Ectodermal cell (in vitro differentiated cells): ENCODE data around the gene SCRN2.

Experiments
- H3K27ac ChIP-seq: 2 replicates; pipeline ENCODE4 v1.7.0; 2013; ENCODE audit warnings: mild to moderate bottlenecking, low read depth, low read length; ENCODE audit not compliant: insufficient read depth, poor library complexity, severe bottlenecking
- H3K27me3 ChIP-seq: 2 replicates; pipeline ENCODE4 v1.7.0; 2013; ENCODE audit warnings: mild to moderate bottlenecking, low read length; ENCODE audit not compliant: insufficient read depth, control insufficient read depth, poor library complexity, severe bottlenecking
- H3K36me3 ChIP-seq: one replicate; pipeline ENCODE4 v1.7.0; 2013; ENCODE audit warnings: low read length; ENCODE audit not compliant: control insufficient read depth, insufficient read depth
- H3K4me1 ChIP-seq: one replicate; pipeline ENCODE4 v1.7.0; 2013; ENCODE audit warnings: low read length; ENCODE audit not compliant: control insufficient read depth, insufficient read depth
- H3K4me3 ChIP-seq: 2 replicates; pipeline ENCODE4 v1.7.0; 2013; ENCODE audit warnings: low read depth, low read length, control low read depth; ENCODE audit not compliant: insufficient read depth
- H3K9me3 ChIP-seq: 2 replicates; pipeline ENCODE4 v1.7.0; 2013; ENCODE audit warnings: mild to moderate bottlenecking, low read length, moderate library complexity; ENCODE audit not compliant: control insufficient read depth
- WGBS, 2 experiments: methylation state at CpG; one replicate each; pipeline ENCODE4 v1.1.7; 2013; ENCODE audit warnings: missing lambda C conversion rate in 2 of 2; 5-methylcytosine and 5-hydroxymethylcytosine counted together

SCRN2 gene

DNA sequence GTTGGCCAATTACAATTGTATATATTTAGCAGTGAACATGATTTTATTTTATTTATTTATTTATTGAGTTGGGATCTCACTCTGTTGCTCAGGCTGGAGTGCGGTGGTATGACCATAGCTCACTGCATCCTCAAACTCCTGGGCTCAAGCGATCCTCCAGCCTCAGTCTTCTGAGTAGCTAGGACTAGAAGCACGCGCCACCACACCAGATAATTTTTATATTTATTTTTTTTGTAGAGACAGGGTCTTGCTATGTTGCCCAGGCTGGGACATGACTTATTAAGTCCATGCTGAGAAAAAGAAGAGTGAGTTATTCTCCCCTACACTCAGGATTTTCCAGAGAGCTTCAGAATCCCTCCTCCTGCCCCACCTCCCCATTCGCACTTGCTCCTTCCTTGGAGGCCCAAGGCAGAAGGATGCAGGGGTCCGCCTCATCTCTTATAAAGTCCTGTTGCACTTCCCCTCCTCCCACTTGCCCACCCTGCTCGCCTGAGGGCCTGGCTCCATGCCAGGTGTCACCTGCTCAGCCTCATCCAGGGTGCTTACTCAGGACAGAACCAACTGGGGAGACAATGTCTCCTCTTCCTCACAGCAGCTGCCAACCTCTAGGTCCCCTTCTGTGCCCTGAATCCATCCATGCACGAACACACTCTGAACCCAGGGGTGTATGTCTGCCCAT is 38.8 kb upstream of the SCRN2 start:
- H3K36me3 ChIP-seq: no peaks in the 10 kb centered on the region
- H3K27ac ChIP-seq: no peak overlapping the region
- no peaks in the 10 kb centered on the region for H3K27me3 ChIP-seq
- H3K4me3 ChIP-seq: no peak overlapping the region
- peaks cover 24% of the 10 kb centered on the region for H3K4me1 ChIP-seq
- no peaks in the 10 kb centered on the region for H3K9me3 ChIP-seq
- WGBS, 2 experiments: 90 to 95% methylated on average over 6 to 8 of the region's 8 CpGs

DNA sequence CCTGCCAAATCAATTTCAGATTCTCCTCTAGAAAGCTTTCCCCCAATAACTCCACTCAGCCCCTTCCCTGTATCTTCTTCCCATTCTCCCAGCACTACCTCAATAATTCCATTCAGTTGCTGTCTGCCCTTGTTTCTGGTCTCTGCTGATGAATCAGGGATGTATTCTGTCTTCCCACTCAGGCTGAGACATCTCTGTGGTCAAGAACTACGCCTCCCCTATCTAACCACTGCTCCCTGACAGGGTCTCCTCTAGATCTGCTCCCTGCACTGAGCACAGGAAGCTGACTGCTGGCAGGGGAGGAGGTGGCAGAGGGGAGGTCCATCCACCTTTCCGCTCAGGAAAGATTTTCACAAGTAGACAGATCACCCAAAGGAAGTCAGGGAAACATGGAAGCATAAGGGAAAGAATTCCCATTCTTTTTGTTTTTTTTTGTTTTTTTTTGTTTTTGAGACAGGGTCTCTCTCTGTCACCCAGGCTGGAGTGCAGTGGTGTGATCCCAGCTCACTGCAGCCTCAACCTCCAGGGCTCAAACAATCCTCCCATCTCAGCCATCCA is 38.0 kb upstream of the SCRN2 start:
- Histone ChIP-seq H3K4me1 (peaks cover 29% of the 10 kb centered on the region), H3K4me3 (no peak overlapping the region), H3K27ac (no peak overlapping the region), H3K27me3 (no peaks in the 10 kb centered on the region), H3K36me3 (no peaks in the 10 kb centered on the region), H3K9me3 (no peaks in the 10 kb centered on the region)
- 78 to 84% methylated on average over 2 of the region's 2 CpGs for WGBS, 2 experiments

DNA sequence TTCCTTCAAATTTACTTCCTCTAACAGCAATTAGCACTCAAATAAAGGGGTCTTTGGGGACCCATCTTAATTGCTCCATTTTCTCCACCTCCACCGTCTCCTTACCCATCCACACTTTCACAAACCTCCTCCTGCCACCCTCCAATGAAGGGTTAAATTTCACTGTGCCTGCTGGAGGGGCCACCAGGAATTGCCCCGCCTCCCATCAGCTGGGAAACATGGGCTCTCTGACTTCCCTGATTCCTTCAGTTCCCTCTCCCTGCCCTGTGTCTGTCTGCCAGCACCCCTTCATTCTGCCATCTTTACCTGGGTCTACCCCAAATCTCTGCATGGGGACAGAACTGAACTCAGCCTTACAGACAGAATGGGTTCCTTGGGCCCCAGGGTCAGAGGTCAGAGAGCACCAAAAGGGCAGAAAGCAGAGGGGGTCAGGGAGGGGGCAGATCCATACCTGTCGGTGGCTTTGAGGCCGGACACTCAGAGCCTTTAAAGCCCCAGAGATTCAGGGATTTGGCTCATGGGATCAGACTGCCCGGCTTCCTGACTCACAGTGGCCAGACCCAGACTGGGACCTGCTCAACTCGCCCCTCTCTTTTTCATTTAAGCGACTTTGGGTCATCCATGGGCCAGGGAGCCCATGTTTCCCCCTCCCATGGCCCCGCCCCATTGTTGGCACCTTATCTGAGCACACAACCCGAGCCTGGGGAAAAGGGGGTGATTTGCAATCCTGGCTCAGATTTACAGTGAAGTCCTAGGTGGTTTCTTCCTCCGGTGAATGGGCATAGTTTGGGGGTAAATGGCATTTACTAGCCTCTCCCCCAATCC is 37.3 kb upstream of the SCRN2 start:
- H3K27ac ChIP-seq: no peak overlapping the region
- no peaks in the 10 kb centered on the region for H3K9me3 ChIP-seq
- H3K27me3 ChIP-seq: no peaks in the 10 kb centered on the region
- 65 to 68% methylated on average over 10 of the region's 10 CpGs for WGBS, 2 experiments
- no peak overlapping the region for H3K4me3 ChIP-seq
- H3K36me3 ChIP-seq: no peaks in the 10 kb centered on the region
- peaks cover 32% of the 10 kb centered on the region for H3K4me1 ChIP-seq

GRCh38 chr17:47877368-47878034 is 36.4 kb upstream of the SCRN2 start:
- no peaks in the 10 kb centered on the region for H3K36me3 ChIP-seq
- H3K27me3 ChIP-seq: peaks cover 2% of the 10 kb centered on the region
- H3K4me3 ChIP-seq: no peak overlapping the region
- WGBS, 2 experiments: 77 to 82% methylated on average over 9 of the region's 9 CpGs
- peaks cover 41% of the 10 kb centered on the region for H3K4me1 ChIP-seq
- no peaks in the 10 kb centered on the region for H3K9me3 ChIP-seq
- H3K27ac ChIP-seq: no peak overlapping the region

DNA sequence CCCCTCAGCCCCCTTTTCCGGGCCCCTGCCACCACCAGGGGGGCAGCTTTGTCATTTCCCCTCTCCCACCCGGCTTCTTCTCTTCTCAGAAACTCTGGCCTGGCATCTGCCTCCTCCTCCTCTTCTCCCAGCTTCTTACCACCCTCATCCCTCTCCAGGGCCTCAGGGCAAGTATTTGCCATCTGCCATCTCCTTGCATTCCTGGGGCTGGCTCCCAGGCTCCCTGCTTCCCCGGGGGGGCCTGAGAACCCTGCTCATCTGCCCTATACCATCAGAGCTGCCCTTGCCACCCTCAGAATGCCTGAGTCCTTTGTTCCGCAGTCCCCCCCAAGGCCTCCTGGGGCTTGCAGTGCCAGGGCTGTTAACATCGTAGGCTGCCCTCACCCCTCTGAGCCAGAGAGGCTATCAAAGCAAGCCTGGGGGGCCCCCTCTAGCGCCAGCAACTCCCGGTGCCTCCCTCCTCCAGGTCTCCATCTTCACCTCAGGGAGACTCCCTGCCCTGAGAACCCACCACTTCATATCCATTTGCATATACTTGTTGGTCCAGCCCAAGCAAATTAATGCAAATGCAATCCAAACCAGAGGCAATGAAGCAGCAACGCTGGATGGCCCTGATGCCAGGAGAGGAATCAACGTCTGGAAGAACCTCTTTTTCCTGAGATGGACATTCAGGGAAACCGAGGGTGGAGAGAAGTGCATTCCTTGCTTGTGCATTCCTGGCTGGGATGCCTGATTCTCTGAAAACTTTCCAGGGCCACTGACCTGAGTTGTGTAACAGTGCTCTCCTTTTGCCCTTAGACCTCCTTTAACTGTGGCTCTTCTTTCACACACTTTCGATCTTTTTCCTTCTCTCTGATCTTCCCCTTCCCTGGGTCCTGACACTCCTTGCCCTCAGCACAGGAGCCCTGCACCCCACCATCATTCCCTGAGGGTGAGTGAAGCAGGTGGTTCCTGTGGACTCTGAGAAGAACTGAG is 34.2 kb upstream of the SCRN2 start:
- peaks cover 54% of the 10 kb centered on the region for H3K4me1 ChIP-seq
- no peaks in the 10 kb centered on the region for H3K9me3 ChIP-seq
- WGBS, 2 experiments: 57 to 61% methylated on average over 11 of the region's 11 CpGs
- no peak overlapping the region for H3K4me3 ChIP-seq
- H3K36me3 ChIP-seq: no peaks in the 10 kb centered on the region
- H3K27ac ChIP-seq: no peak overlapping the region
- H3K27me3 ChIP-seq: peaks cover 15% of the 10 kb centered on the region

DNA sequence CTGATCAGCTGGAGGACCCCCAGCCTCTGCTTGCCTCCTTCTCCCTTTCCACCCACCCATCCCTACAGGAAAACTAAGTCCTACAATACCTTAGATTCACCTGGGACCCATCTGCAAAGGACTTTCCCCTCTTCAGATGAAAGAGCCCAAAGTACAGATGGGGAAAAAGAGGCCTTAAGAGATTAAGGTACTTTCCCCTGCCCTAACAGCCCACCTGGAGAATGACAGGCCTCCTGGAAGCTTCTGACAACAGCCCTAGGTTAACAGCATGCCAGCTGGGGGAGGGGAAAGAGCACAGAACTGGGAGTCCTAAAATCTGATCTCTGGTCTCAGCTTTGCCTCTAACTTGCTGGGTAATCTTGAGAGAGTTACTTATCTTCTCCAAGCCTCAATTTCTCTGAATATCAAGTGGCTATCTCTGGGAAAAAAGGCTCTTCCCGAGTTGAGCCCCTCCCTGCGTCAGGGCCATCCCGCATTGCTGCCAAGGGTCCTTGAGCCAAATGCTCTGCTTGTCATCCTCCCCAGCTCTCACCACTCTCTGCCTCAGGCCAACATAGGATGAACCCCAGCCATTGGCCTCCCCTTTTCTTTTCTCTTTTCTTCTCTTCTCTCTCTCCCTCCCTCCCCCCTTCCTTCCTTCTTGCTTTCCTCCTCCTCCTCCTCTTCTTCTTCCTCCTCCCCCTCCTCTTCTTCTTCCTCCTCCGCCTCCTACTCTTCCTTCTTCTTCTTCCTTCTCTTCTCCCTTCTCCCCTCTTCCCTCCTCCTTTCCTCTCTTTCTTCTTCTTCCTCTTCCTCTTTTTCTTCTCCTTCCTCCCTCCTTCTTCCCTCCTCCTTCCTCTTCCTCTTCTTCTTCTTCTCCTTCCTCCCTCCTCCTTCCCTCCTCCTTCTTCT is 32.4 kb upstream of the SCRN2 start:
- Histone ChIP-seq H3K27me3 (peaks cover 15% of the 10 kb centered on the region), H3K36me3 (no peaks in the 10 kb centered on the region), H3K4me3 (no peak overlapping the region), H3K9me3 (no peaks in the 10 kb centered on the region), H3K4me1 (peaks cover 64% of the 10 kb centered on the region), H3K27ac (no peak overlapping the region)
- WGBS, 2 experiments: 54 to 58% methylated on average over 4 of the region's 4 CpGs

DNA sequence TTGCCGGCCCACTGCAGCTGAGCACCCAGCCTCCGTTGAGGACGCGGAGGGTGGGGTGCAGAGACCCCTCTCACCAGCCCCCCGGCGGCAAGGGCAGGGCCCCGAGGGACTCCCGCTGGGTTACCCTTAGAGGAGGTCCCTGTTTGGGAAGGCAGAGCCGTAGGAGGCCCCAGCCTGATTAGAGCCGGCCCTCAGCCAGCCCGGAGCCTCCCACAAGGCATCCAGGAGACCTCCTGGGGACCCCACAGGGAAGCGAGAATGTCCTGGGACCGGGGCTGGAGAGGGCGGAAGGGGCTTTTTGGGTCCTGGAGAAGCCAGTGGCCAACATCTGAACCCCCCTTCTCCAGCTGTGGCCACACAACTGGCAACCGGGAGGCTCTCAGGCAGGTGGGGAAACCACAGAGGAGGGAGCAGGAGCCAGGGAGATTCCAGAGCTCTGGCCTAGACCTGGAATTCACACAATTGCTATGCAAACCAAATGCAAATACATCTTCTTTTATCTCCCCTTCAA is 31.6 kb upstream of the SCRN2 start:
- peak overlapping the region; percentile 17 for H3K4me3 ChIP-seq
- no peaks in the 10 kb centered on the region for H3K36me3 ChIP-seq
- 5 to 6% methylated on average over 15 of the region's 15 CpGs for WGBS, 2 experiments
- peaks cover 15% of the 10 kb centered on the region for H3K27me3 ChIP-seq
- H3K27ac ChIP-seq: no peak overlapping the region
- peaks cover 57% of the 10 kb centered on the region for H3K4me1 ChIP-seq
- H3K9me3 ChIP-seq: no peaks in the 10 kb centered on the region

DNA sequence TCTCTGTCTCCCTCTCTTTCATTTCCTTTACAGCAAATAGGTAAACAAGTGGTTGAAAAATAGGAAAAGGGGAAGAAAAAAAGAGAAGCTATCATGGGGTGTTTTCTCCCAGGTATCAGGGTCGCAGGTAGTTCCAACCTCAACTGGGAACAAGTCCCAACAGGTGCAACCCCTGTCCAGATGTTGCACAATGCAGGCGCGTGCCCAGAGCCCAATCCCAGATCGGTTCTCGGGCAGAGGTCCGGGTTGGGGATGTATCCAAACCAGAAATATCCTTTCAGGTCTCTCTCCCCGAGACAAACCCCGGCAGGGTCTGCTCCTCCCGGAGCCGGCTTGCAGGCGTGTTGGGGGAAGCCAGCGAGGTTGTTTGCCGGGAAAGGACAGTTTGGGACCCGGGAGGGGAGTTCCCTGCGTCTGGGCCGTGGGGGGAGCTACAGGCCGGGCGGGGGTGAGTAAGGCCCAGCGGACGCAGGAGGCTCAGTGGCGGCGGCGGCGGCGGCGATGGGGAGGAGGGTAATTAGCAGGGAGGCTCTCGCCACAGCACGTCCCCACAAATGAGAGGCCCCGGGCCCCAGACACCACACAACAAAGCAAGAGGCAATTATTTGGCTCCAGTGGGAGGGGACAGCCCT is 31.1 kb upstream of the SCRN2 start:
- no peak overlapping the region for H3K27ac ChIP-seq
- no peaks in the 10 kb centered on the region for H3K9me3 ChIP-seq
- H3K4me3 ChIP-seq: peak overlapping the region; percentile 17
- WGBS, 2 experiments: 9 to 10% methylated on average over 29 of the region's 29 CpGs
- peaks cover 15% of the 10 kb centered on the region for H3K27me3 ChIP-seq
- no peaks in the 10 kb centered on the region for H3K36me3 ChIP-seq
- H3K4me1 ChIP-seq: peaks cover 51% of the 10 kb centered on the region
